ENCODE measurements around the gene ZNF260.

The ZNF260 gene

DNA sequence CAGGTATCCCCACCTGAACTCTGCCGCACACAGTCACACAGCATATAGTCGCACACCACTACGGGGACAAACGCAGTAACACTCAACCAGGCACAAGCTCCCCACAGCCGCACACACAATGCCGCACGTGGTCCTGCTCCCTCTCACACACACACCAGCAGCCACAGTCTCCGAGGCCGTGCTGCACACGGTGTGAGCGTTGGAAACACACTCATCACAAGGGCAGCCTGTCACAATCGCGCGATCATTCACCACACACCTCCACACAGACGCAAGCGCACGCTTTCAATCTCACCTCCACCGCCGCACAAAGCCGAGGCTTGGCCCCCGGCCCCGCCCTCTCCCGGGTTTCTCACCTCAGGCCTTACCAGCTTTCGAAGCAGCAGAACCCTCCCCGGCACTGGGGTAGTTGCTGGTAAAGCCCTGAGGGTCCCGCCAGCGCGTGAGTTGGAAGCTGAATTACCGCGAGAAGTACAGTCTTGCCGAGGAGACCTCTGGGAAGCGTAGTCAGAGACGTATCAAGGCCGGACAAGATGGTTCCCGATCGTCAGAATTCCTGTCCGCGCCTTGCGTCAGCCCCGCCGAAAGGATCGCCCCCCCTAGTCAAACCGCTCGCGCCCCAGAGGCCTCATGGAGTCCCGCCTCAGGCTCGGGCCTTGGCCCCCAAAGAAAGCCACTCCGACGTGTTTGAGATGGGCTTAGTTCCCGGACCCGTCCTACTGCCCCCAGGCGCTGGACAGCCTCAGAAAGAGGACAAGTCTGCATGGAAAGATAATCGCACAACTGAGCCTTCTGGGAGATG lies 38.8 kb downstream of the ZNF260 start, which contains the start of gene ZNF566:
Gene ZNF566 (minus strand): TSS at position 444 of the 802 bp plus-strand sequence. CDS start 13,004 bp downstream, outside the sequence.
- peak; percentile 100 for DNase-seq

DNA sequence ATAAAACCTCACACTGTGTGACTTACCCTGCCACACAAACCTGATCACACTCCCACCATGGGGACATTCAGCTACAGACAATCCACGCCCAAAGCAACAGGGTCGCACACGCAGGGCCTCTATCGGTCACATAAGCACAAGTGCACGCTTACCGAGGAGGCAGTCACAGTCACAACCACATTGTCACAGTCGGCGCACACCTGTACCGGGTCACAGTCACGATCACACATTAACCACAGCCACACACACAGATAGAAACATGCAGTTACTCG lies 39.3 kb downstream of the ZNF260 start:
- peak; percentile 85 for DNase-seq

DNA sequence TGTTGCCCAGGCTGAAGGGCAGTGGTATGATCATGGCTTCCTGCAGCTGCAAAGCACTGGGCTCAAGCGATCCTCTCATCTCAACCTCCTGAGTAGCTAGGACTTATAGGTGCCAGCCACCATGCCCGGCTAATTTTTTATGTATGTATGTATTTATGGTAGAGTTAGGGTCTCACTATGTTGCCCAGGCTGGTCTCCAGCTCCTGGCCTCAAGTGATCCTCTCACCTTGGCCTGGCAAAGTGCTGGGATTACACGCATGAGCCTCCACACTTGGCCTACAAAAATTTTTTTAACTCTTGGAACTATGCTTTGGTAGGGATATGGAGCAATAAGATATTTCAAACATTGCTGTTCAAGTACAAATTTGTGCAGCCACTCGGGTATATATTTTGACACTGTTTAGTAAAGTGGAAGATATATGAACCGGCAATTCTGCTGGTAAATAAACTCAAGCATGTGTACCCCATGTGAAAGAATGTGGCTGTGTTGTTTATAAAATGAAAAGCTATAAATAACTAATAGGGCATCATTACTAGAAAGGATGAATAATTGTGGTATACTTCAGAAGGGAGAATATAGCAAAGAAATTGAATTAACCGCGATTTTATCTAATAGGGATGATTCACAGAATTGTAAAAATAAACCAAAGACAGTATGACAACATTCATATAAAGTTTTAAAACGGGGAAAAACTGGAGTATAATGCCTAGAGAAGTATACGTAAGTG lies 39.8 kb downstream of the ZNF260 start:
- peak; percentile 31 for DNase-seq

DNA sequence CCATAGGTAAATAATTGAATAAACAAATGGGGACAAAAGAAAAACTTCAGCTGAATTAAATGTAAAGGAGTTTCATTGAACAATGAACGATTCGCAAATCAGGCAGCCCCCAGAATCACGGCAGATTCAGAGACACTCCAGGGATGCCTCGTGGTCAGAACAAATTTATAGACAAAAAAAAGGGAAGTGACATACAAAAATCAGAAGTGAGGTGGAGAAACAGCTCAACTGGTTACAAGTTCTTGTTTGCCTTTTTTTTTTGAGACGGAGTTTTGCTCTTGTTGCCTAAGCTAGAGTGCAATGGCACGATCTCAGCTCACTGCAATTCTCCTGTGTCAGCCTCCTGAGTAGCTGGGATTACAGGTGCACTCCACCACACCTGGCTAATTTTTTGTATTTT lies 44.4 kb downstream of the ZNF260 start:
- DNase-seq = no peak

DNA sequence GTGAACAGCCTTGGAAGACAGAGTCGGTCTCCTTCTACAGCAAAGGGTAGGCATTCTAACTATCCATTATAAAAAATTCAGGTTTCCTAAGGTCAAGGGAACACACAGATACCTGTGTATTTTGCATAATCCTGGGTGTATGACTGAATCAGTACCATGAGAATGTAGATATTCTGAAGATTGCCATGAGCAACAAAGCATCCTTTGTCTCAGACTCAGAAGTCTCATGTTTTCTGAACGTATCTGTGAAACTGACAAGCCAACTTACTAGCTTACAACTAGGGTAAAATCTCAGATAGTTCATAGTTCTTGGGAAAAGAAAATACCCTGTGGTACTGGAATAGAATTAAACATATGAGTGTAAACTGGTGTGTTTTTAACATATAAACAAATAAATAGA lies 45.2 kb downstream of the ZNF260 start:
- DNase-seq = no peak
